ENCODE results near the gene RALGAPA1.

DNA sequence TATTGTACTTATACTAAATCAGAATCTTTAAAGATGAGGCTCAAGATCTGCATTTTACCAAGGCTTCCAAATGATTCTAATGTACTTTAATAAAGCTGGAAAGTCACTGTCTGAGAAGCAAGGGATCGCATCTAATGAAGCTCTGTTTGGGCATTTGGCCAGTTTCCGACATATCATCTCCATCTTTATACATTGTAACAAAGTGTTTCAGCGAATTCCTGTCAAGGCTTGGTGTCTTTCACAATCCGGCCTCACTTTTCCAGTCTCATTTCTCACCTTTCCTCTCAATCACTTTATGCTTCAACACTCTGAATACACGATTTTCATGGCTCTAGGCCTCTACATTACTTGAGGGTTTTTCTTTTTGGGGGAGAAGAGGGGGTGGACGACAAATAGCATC is 302.6 kb downstream of the RALGAPA1 start:
- TF ChIP-seq YY1 (IDR thresholded peaks at IDR 0.05; ENCODE audit: insufficient read depth, insufficient read length) (no peak), ZNF274 (IDR thresholded peaks at IDR 0.05; ENCODE audit: low read depth, low read length) (no peak)
